SK-N-SH (cell line): ENCODE data around the gene NT5M. TPM values are rescaled to one million over a fixed set of nuclear protein-coding genes. Genes with fewer than 3 reads are reported as not detected.

Experiments used
- CTCF ChIA-PET: fragments of 300-600, 350-600 bp; formaldehyde crosslinking; extraction: SDS; loops from one replicate; lab custom pipeline; 2021; lab: Yijun Ruan, JAX
- POLR2A ChIA-PET: fragments of 350-600 bp; sonication (Branson Sonifier 250); formaldehyde crosslinking; extraction: SDS; loops from one replicate; lab custom pipeline; 2020; ENCODE audit warnings: antibody characterized with exemption, inconsistent platforms; lab: Yijun Ruan, JAX
- DNase-seq: peaks from one replicate; pipeline ENCODE4 v3.0.0; 2012
- H2AFZ ChIP-seq: fragments of 200-600 bp; sonication (generic); 2 replicates; pipeline ENCODE4 v1.8.1; 2016; ENCODE audit warnings: antibody characterized with exemption, mild to moderate bottlenecking, low read depth
- H3F3A ChIP-seq: fragments of 200-600 bp; sonication (generic); replicated peaks from 2 replicates; pipeline ENCODE3; 2016; ENCODE audit warnings: antibody characterized with exemption, mild to moderate bottlenecking; ENCODE audit not compliant: insufficient read depth
- H3K27ac ChIP-seq, 2 experiments: fragments of 200-500 bp in 1 of 2; fragments of 200-600 bp in 1 of 2; sonication (Bioruptor generic) in 1 of 2; sonication (generic), shearing (Covaris generic) in 1 of 2; 2 replicates each; pipeline versions ENCODE4 v1.5.1 to v1.6.1; 2014 to 2016; ENCODE audit warnings: low read depth in 2 of 2, inconsistent platforms in 1 of 2, low read length in 1 of 2, mild to moderate bottlenecking in 1 of 2, mixed read lengths in 1 of 2
- H3K27me3 ChIP-seq: fragments of 200-600 bp; sonication (generic), shearing (Covaris generic); 2 replicates; pipeline ENCODE4 v1.6.1; 2016; ENCODE audit warnings: mixed run types; ENCODE audit not compliant: insufficient read depth
- H3K36me3 ChIP-seq, 2 experiments: fragments of 200-500 bp in 1 of 2; fragments of 200-600 bp in 1 of 2; sonication (Bioruptor generic) in 1 of 2; sonication (generic) in 1 of 2; replicated peaks in 1 of 2; 2 replicates each; pipeline versions ENCODE3 to v1.5.1; 2014 to 2016; ENCODE audit warnings: low read length in 1 of 2, mild to moderate bottlenecking in 1 of 2; ENCODE audit not compliant: insufficient read depth in 2 of 2, control insufficient read depth in 1 of 2
- H3K4me1 ChIP-seq, 2 experiments: fragments of 200-500 bp in 1 of 2; fragments of 200-600 bp in 1 of 2; sonication (Bioruptor generic) in 1 of 2; sonication (generic), shearing (Covaris generic) in 1 of 2; 2 replicates each; pipeline versions ENCODE4 v1.5.1 to v1.6.1; 2014 to 2016; ENCODE audit warnings: low read depth in 1 of 2, low read length in 1 of 2, mixed run types in 1 of 2; ENCODE audit not compliant: insufficient read depth in 2 of 2, control insufficient read depth in 1 of 2
- H3K4me2 ChIP-seq: fragments of 200-600 bp; sonication (generic), shearing (Covaris generic); 2 replicates; pipeline ENCODE4 v1.6.1; 2017; ENCODE audit warnings: mixed run types
- H3K4me3 ChIP-seq, 2 experiments: fragments of 200-500 bp in 1 of 2; fragments of 200-600 bp in 1 of 2; sonication (Bioruptor generic) in 1 of 2; sonication (generic), shearing (Covaris generic) in 1 of 2; 2 replicates each; pipeline versions ENCODE4 v1.5.1 to v1.8.1; 2014 to 2016; ENCODE audit warnings: low read depth in 2 of 2, inconsistent platforms in 1 of 2, low read length in 1 of 2, mild to moderate bottlenecking in 1 of 2, mixed read lengths in 1 of 2, moderate library complexity in 1 of 2
- H3K79me2 ChIP-seq: fragments of 200-600 bp; sonication (generic); 2 replicates; pipeline ENCODE4 v1.8.1; 2017; ENCODE audit warnings: mild to moderate bottlenecking; ENCODE audit not compliant: insufficient read depth
- H3K9ac ChIP-seq: fragments of 200-600 bp; sonication (generic); 2 replicates; pipeline ENCODE4 v1.6.1; 2017; ENCODE audit warnings: mixed run types
- H3K9me2 ChIP-seq: fragments of 200-600 bp; sonication (generic); 2 replicates; pipeline ENCODE4 v1.6.1; 2017; ENCODE audit warnings: mixed run types
- H3K9me3 ChIP-seq: fragments of 200-600 bp; sonication (generic); 2 replicates; pipeline ENCODE4 v1.6.1; 2017; ENCODE audit warnings: mixed run types, mild to moderate bottlenecking, moderate library complexity
- H4K20me1 ChIP-seq: fragments of 200-600 bp; sonication (generic); 2 replicates; pipeline ENCODE4 v1.6.1; 2017; ENCODE audit warnings: mild to moderate bottlenecking, mixed run types; ENCODE audit not compliant: insufficient read depth
- ELF1 ChIP-seq: IDR thresholded peaks from 2 replicates; pipeline ENCODE4 v1.4.0; 2012
- EZH2phosphoT487 ChIP-seq: fragments of 200-600 bp; sonication (generic); IDR thresholded peaks from 2 replicates; pipeline ENCODE4 v1.6.1; 2017; ENCODE audit warnings: low read depth, mixed run types, mild to moderate bottlenecking, antibody characterized with exemption, moderate library complexity, borderline replicate concordance
- FOSL2 ChIP-seq: IDR thresholded peaks from 2 replicates; pipeline ENCODE4 v1.4.0; 2012; ENCODE audit warnings: low read depth, mild to moderate bottlenecking, moderate library complexity, borderline replicate concordance
- MXI1 ChIP-seq: IDR thresholded peaks from 2 replicates; pipeline ENCODE4 v1.6.1; 2012; ENCODE audit warnings: mild to moderate bottlenecking, low read depth, low read length, improper control_type of control experiment
- NFIC ChIP-seq: IDR thresholded peaks from 2 replicates; pipeline ENCODE4 v1.4.0; 2012; ENCODE audit warnings: borderline replicate concordance
- NRF1 ChIP-seq: IDR thresholded peaks from 2 replicates; pipeline ENCODE4 v1.6.1; 2012; ENCODE audit warnings: low read depth, mild to moderate bottlenecking, low read length
- RCOR1 ChIP-seq: fragments of 150-350 bp; IDR thresholded peaks from 2 replicates; pipeline ENCODE4 v1.6.1; 2017; ENCODE audit warnings: antibody characterized with exemption, low read length
- REST ChIP-seq: IDR thresholded peaks from 2 replicates; pipeline ENCODE4 v1.6.1; 2012; ENCODE audit warnings: mild to moderate bottlenecking, low read depth, low read length, moderate library complexity
- RXRA ChIP-seq: IDR thresholded peaks from 2 replicates; pipeline ENCODE4 v1.4.0; 2012; ENCODE audit warnings: low read depth, mild to moderate bottlenecking, borderline replicate concordance
- SMC3 ChIP-seq: IDR thresholded peaks from 2 replicates; pipeline ENCODE4 v1.6.1; 2012; ENCODE audit warnings: low read depth, low read length, improper control_type of control experiment
- TEAD4 ChIP-seq: IDR thresholded peaks from 2 replicates; pipeline ENCODE4 v1.4.0; 2012; ENCODE audit warnings: mild to moderate bottlenecking, borderline replicate concordance; ENCODE audit not compliant: insufficient read depth
- WGBS: methylation state at CpG from one replicate; pipeline ENCODE4 v1.1.6; 2017; ENCODE audit warnings: low lambda C conversion rate; 5-methylcytosine and 5-hydroxymethylcytosine counted together
- polyA plus RNA-seq, 3 experiments: library from polyadenylated mRNA; depleted of rRNA; stranded (reverse); fragments of >200 nt; gene quantifications; 2 replicates each; pipeline ENCODE4 v1.2.3, GENCODE V29; 2012
- TF ChIP-seq, protein P1 (sequence below): IDR thresholded peaks from 2 replicates; pipeline ENCODE4 v1.4.0; 2012; ENCODE audit warnings: low read depth, borderline replicate concordance
- TF ChIP-seq, protein P2 (sequence below): IDR thresholded peaks from 2 replicates; pipeline ENCODE4; 2012
- TF ChIP-seq, protein P3 (sequence below): IDR thresholded peaks from 2 replicates; pipeline ENCODE4 v1.4.0; 2012; ENCODE audit warnings: low read depth, borderline replicate concordance
- TF ChIP-seq, protein P4 (sequence below): IDR thresholded peaks from 2 replicates; pipeline ENCODE4 v1.4.0; 2012; ENCODE audit warnings: low read depth

The NT5M gene
- polyA plus RNA-seq, 1 of the 3 experiments (the other 2 are of a cell fraction): 3.9 TPM

DNA sequence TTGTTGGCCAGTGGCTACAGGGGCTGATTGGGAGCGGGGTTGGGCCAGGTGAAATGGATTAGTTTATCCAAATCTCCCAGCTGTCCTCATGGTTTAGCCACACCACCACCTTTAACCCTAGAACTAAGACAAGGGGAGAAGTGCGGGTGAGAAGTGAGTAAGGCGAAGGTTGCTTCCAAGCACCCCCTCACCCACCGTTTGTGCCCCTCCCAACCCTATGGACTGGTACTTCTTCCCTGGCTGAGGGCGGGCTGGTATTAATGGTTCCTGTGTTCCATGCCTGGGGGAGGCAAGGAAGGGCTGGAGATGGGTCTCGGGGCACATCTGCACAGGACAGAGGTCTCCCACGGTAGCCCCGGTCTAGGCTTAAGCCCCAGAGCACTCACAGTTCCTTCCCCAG, 25.1 kb downstream of the NT5M start:
- Histone ChIP-seq H3F3A (no peaks in the 10 kb centered on the region), H4K20me1 (no peaks in the 10 kb centered on the region), H3K4me2 (no peak overlapping the region), H3K4me1 (no peaks in the 10 kb centered on the region), H3K9me3 (no peaks in the 10 kb centered on the region), H3K9me2 (no peaks in the 10 kb centered on the region), H3K36me3 (no peaks in the 10 kb centered on the region), H3K27ac (no peak overlapping the region), H3K4me3 (no peak overlapping the region), H3K9ac (no peak overlapping the region), H3K79me2 (no peaks in the 10 kb centered on the region), H3K27me3 (no peaks in the 10 kb centered on the region), H2AFZ (no peak overlapping the region)
- WGBS: 87% methylated on average over 8 of the region's 8 CpGs
- no peak for DNase-seq
- CTCF ChIA-PET: no interaction called here
- TF ChIP-seq FOSL2 (no peak), MXI1 (no peak), NFIC (no peak), SMC3 (no peak), NRF1 (no peak), EZH2phosphoT487 (no peak), RXRA (no peak), TEAD4 (no peak), RCOR1 (no peak), ELF1 (no peak), REST (no peak)
- TF ChIP-seq, protein P1, sequence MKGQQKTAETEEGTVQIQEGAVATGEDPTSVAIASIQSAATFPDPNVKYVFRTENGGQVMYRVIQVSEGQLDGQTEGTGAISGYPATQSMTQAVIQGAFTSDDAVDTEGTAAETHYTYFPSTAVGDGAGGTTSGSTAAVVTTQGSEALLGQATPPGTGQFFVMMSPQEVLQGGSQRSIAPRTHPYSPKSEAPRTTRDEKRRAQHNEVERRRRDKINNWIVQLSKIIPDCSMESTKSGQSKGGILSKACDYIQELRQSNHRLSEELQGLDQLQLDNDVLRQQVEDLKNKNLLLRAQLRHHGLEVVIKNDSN: no peak
- TF ChIP-seq, protein P2, sequence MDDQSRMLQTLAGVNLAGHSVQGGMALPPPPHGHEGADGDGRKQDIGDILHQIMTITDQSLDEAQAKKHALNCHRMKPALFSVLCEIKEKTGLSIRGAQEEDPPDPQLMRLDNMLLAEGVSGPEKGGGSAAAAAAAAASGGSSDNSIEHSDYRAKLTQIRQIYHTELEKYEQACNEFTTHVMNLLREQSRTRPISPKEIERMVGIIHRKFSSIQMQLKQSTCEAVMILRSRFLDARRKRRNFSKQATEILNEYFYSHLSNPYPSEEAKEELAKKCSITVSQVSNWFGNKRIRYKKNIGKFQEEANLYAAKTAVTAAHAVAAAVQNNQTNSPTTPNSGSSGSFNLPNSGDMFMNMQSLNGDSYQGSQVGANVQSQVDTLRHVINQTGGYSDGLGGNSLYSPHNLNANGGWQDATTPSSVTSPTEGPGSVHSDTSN: no peak
- TF ChIP-seq, protein P3, sequence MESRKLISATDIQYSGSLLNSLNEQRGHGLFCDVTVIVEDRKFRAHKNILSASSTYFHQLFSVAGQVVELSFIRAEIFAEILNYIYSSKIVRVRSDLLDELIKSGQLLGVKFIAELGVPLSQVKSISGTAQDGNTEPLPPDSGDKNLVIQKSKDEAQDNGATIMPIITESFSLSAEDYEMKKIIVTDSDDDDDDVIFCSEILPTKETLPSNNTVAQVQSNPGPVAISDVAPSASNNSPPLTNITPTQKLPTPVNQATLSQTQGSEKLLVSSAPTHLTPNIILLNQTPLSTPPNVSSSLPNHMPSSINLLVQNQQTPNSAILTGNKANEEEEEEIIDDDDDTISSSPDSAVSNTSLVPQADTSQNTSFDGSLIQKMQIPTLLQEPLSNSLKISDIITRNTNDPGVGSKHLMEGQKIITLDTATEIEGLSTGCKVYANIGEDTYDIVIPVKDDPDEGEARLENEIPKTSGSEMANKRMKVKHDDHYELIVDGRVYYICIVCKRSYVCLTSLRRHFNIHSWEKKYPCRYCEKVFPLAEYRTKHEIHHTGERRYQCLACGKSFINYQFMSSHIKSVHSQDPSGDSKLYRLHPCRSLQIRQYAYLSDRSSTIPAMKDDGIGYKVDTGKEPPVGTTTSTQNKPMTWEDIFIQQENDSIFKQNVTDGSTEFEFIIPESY: no peak
- TF ChIP-seq, protein P4, sequence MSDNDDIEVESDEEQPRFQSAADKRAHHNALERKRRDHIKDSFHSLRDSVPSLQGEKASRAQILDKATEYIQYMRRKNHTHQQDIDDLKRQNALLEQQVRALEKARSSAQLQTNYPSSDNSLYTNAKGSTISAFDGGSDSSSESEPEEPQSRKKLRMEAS: no peak
- POLR2A ChIA-PET: no interaction called here
